Stomach smooth muscle (tissue), 2 donors: ENCODE data around the gene SDHD.

Experiments used
- H3K27ac ChIP-seq: one replicate; pipeline ENCODE4 v1.7.0; 2013; ENCODE audit warnings: mild to moderate bottlenecking, low read length, inconsistent platforms
- H3K27me3 ChIP-seq, 2 donors: one replicate each; pipeline ENCODE4 v1.7.0; 2013; ENCODE audit warnings: low read length in 2 of 2; ENCODE audit not compliant: insufficient read depth in 2 of 2, control insufficient read depth in 1 of 2
- H3K36me3 ChIP-seq, 2 donors: one replicate each; pipeline ENCODE4 v1.7.0; 2013; ENCODE audit warnings: low read length in 2 of 2; ENCODE audit not compliant: control insufficient read depth in 2 of 2, insufficient read depth in 2 of 2
- H3K4me1 ChIP-seq: one replicate; pipeline ENCODE4 v1.7.0; 2013; ENCODE audit warnings: low read length; ENCODE audit not compliant: control insufficient read depth, insufficient read depth
- H3K4me3 ChIP-seq, 2 donors: one replicate each; pipeline ENCODE4 v1.7.0; 2013; ENCODE audit warnings: low read length in 2 of 2
- H3K9ac ChIP-seq, 2 donors: one replicate each; pipeline ENCODE4 v1.7.0; 2013; ENCODE audit warnings: low read length in 2 of 2, mild to moderate bottlenecking in 1 of 2
- H3K9me3 ChIP-seq, 2 donors: one replicate each; pipeline ENCODE4 v1.7.0; 2013; ENCODE audit warnings: low read length in 2 of 2; ENCODE audit not compliant: control insufficient read depth in 2 of 2
- donor health status: healthy.
- donor health status: Pancreatic carcinoma.

SDHD gene

GRCh38 chr11:112128483-112129121 lies 41.9 kb downstream of the SDHD start:
- H3K27ac ChIP-seq, result no peak overlapping the region

DNA sequence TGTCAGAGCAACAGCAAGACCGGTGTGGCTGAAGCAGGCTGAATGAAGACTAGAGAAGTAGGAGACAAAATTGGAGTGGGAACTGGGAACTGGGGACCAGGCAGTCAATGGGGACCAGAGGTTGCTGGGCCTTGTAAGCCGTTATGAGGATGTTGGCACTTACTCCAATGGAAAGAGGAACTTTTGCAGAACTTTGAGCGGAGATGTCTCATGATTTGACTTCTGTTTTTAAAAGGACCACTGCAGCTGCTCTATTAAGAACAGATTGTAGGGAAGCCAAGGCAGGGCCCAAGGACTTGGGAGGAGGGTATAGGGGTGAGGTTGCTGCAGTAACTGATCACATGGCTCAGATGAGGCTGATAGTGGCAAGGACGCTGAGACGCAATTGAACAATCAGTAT lies 43.0 kb downstream of the SDHD start:
- Histone ChIP-seq H3K9ac (no peak overlapping the region), H3K9me3 (no peaks in the 10 kb centered on the region), H3K4me1 (no peaks in the 10 kb centered on the region), H3K4me3 (no peak overlapping the region), H3K36me3 (no peaks in the 10 kb centered on the region), H3K27me3 (no peaks in the 10 kb centered on the region), H3K27ac (no peak overlapping the region)

More at GRCh38 chr11:112128483-112129121, 41.9 kb downstream of the SDHD start:
- Histone ChIP-seq H3K9ac (no peak overlapping the region), H3K36me3 (no peaks in the 10 kb centered on the region), H3K9me3 (no peaks in the 10 kb centered on the region), H3K4me3 (no peak overlapping the region), H3K27me3 (no peaks in the 10 kb centered on the region), H3K4me1 (no peaks in the 10 kb centered on the region)

DNA sequence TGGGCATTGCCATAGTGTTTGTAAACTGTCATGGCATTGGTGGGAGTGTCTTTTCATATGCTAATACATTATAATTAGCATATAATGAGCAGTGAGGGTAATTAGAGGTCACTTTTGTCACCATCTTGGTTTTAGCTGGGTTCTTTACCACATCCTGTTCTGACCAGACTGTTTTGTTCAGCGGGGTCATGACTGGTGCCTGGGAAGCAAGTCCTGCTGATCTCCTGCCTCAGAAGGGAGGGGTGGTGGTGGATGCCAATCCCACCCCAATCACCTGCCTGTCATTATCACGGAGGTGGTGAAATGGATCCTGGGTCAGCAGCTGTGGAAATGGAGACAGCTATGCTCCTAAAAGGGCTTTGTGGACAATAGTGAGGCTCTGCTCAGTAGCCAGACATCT lies 46.1 kb downstream of the SDHD start:
- no peaks in the 10 kb centered on the region for H3K27me3 ChIP-seq
- H3K9me3 ChIP-seq, result no peaks in the 10 kb centered on the region
- no peak overlapping the region for H3K4me3 ChIP-seq
- no peak overlapping the region for H3K9ac ChIP-seq
- no peaks in the 10 kb centered on the region for H3K4me1 ChIP-seq
- H3K27ac ChIP-seq, result no peak overlapping the region
- no peaks in the 10 kb centered on the region for H3K36me3 ChIP-seq

DNA sequence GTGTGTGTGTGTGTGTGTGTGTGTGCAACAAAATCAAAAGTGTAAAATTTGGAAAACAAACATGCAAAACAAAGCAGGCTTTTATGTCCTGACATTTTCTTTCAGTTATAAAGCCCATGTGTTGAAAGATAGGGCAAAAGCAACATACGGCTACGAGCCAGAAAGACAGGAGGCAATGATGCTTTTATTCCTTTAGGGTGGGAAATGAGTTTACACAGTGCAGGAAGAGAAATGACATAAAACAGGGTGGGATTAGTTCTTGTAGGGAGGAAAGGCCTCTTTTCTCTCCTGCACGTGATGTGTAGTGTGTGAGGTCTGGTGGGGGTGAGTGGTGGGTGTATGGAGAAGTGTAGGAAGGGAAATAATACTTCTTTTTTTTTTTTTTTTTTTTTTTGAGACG lies 47.8 kb downstream of the SDHD start:
- Histone ChIP-seq H3K9ac (no peak overlapping the region), H3K9me3 (no peaks in the 10 kb centered on the region), H3K4me3 (no peak overlapping the region), H3K27me3 (no peaks in the 10 kb centered on the region), H3K27ac (no peak overlapping the region), H3K36me3 (no peaks in the 10 kb centered on the region), H3K4me1 (no peaks in the 10 kb centered on the region)

DNA sequence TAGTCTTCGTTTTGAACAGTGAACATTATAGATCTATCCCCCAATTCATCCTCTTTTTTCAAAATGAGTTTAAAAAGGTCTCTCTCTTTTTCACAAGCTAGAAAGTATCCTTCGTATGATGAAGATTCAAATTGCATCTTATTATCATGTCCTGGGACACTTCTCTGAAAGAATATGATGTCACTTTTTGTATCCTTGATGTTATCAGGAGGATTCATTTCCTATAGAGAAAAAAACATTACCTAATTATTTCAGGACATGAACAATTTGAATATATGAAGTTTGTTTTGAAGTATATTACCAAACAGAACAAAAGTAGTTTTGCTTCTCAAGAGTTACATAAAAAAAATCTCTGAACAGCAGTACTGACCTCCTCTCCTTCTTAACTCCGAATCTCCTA lies 56.9 kb downstream of the SDHD start:
- Histone ChIP-seq H3K27ac (no peak overlapping the region), H3K9ac (no peak overlapping the region), H3K9me3 (no peaks in the 10 kb centered on the region), H3K4me1 (no peaks in the 10 kb centered on the region), H3K36me3 (no peaks in the 10 kb centered on the region), H3K4me3 (no peak overlapping the region), H3K27me3 (no peaks in the 10 kb centered on the region)
